ENCODE data around the gene BICD1.

The BICD1 gene

GRCh38 chr12:32285489-32285888 is 178.8 kb downstream of the BICD1 start:
- no peak for FAIRE-seq

DNA sequence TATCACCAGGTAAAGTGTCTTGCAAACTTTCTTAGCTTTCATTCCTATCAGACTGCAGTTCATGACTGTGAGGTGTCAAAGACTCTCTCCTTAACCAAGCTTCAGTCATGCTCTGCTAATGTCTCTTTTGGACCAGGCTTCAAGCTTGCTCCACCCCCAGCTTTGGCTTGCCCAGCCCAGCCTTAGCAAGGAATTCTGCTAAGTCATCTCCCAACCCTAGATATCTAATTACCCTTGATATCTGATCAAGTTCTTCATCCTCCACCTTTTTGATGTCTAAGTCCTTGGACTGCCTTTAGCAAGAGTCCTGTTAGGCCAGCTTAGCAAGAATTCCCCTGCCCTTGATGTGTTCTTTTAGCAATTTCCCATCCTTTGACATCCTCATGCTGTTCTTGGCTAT is 183.8 kb downstream of the BICD1 start:
- FAIRE-seq: no peak

- FAIRE-seq: no peak
These were observed 185.5 kb downstream of the BICD1 start for GRCh38 chr12:32292151-32292550.

- FAIRE-seq: no peak
These were observed 187.3 kb downstream of the BICD1 start for GRCh38 chr12:32293808-32294419.

DNA sequence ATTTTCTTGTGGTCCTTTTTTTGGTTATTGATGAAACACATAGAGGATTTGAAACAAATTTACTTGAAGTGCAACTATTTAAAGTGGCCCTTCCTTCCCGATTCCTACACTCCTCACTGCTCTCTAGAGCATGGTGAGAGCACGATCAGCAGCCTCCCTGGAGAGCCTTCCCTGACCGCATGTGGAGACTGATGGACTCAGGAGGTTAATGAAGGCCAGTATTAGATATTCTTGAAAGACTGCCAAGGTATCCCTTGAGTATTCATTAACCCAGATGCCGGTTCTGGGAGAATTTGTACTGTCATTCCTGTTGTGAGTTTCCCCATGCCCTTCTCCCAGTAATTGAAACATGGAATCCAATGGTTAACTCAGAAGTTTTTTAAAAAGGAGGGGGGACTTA is 189.9 kb downstream of the BICD1 start:
- no peak for FAIRE-seq

- FAIRE-seq: no peak
These were observed 192.3 kb downstream of the BICD1 start for GRCh38 chr12:32298917-32299316.

GRCh38 chr12:32301216-32301615 is 194.6 kb downstream of the BICD1 start:
- no peak for FAIRE-seq

- no peak for FAIRE-seq
These were observed 195.8 kb downstream of the BICD1 start for GRCh38 chr12:32302218-32303173.

DNA sequence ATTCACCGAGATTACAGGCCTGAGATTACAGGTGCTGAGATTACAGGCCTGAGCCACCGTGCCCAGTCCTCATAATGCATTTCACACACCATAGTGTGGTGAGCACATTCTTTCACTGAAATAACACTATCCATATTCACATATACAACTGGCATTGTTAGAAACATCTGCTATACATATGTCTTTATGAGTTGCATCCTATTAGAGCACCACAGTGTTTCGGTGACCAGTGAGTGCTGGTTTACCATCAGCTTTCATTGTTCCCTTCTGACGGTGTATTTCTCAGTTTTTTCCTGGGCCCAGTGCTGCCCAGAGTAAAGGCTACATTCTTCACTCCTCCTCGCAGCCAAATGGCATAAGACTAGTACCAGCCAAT is 196.5 kb downstream of the BICD1 start:
- FAIRE-seq: no peak

DNA sequence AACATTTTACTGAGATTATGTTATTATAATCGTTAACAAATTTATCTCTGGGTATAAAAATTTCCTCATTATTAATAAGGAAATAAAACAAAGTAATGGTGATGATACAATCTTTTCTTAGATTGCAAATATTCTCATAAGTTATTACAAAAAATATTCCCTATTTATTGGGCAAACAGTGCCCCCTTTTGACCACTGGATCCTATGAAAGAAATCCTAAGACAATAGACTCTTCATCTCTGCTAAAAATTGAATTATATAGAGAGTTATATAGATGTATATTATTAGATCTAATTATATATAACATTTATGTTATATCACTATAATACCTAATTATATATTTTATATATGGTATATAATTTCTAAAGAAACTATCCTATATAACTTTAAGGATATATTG is 198.5 kb downstream of the BICD1 start:
- peak; percentile 70 for FAIRE-seq

- no peak for FAIRE-seq
These were observed 200.7 kb downstream of the BICD1 start for GRCh38 chr12:32307326-32307725.

- FAIRE-seq: no peak
These were observed 203.4 kb downstream of the BICD1 start for GRCh38 chr12:32309811-32310736.

GRCh38 chr12:32312049-32312670 is 205.5 kb downstream of the BICD1 start:
- FAIRE-seq: peak; percentile 91

- FAIRE-seq: no peak
These were observed 215.7 kb downstream of the BICD1 start for GRCh38 chr12:32322354-32322753.

DNA sequence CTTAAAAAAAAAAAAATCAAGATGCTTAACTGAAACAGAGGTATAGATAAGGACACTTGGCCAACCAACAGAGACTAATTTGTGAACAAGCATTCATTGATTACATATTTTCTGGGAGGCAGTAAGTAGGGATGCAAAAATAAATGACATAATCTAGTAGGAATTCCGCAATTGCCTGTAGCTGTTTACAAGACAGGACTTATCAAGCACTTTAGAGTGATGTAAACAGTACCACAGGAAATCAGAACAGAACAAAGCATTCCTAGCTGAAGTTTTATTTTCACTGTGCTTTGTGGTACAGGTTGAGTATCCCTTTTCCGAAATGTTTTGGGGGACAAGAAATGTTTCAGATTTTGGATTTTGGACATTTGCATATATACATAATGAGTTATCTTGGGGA is 224.5 kb downstream of the BICD1 start:
- FAIRE-seq: no peak

GRCh38 chr12:32332446-32332845 is 225.8 kb downstream of the BICD1 start:
- no peak for FAIRE-seq

DNA sequence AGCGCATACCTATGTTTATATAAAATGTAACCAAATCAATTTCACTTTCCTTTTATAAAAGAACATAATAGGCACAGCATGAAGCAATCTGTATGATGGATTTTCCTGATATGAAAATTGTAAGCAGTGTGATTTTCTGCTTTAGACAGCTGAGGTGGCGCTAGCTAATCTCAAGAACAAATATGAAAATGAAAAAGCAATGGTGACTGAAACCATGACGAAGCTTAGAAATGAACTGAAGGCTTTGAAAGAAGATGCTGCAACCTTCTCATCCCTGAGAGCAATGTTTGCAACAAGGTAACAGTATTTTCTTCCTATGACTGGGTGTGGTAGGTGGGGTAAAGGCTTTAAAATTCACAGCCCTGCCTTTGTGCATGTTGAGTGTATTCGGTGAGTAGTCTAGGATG is 227.7 kb downstream of the BICD1 start:
- FAIRE-seq: no peak

DNA sequence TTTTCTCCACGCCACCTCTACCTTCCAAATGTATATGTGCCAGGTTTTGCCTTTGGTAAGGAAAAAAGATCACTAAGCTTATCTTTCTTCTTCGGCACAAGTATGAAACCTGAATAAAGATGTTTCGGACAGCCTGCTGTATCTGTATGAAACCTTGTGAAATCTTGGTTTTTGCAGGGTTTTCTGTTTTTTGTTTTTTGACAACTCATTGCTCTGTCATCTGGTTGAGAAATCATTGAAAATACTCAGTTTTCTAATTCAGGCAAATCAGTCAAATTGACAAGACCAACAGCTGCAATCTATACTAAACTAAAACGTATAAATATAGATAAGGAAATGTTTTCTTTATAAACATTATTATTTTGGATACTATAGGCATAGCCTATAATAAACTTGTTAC is 229.6 kb downstream of the BICD1 start:
- FAIRE-seq: peak; percentile 9

DNA sequence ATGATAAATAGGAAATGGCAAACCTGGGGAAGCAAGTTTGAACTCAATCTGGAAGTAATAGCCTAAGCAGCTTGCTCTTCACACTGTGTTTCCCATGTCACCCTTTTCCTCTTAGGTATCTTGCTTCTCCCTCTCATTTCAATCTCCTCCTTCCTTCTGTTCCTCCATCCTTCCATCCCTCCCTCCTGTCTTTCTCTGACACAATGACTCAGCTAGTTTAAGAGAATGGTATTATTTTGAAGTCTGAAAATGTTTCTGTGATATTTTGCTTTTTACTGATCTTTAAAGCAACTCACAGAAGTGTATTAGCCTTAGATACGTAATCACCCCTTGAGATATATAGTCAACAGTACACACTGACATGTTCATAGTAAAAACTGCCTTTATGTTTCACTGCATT is 236.8 kb downstream of the BICD1 start:
- no peak for FAIRE-seq

DNA sequence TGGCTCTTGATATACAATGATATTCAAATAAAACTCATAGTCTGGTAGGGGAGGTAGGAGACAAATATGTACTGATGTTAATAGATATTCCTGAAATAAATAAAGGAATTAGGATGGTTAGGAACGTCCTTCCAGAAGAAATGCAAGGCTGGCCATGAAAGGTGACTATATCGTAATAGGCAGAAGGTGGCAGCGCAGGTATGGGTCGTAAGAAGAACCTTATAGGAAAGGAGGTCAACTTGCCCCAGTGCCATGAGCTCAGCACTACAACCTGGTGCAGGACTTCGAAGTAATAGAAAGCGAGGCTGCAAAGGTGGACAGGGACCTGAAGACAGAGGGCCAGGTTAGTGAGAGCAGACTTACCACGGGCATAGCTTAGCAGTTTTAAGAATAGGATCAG is 237.4 kb downstream of the BICD1 start:
- no peak for FAIRE-seq

GRCh38 chr12:32353540-32353939 is 246.9 kb downstream of the BICD1 start:
- peak; percentile 51 for FAIRE-seq

DNA sequence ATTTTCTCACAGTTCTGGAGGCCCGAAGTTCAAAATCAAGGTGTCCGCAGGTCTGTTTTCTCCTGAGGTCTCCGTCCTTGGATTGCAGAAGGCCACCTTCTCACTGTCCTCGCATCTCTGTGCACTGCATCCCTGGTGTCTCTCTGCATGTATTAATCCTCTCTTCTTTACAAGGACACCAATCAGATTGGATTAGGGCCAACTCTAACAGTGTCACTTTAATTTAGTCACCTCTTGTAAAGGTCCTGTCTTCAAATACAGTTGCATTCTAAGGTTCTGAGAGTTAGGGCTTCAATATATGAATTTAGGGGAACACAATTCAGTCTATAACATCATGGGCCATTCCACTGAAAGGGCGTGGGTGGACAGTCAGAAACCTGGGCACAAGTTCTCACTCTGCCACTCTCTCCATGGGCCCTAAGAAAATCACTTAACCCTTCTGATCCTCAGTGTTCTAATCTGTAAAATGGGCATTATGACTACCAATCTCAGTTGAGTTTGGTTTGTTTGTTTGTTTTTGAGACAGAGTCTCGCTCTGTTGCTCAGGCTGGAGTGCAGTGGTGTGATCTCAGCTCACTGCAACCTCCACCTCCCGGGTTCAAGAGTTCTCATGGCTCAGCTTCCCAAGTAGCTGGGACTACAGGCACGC is 251.1 kb downstream of the BICD1 start:
- FAIRE-seq: no peak

Measured in islet of Langerhans (tissue), 1 donor.